HEK293 (cell line): Measurements from ENCODE around the gene SRSF11.

Experiments
- BCL11A ChIP-seq: fragments of 450-650 bp; formaldehyde crosslinking; IDR thresholded peaks from 2 replicates; pipeline ENCODE4 v1.5.1; 2016; ENCODE audit warnings: low read depth, missing biosample characterization, missing genetic modification characterization
- HOXC10 ChIP-seq: sonication (generic); formaldehyde crosslinking; IDR thresholded peaks from 2 replicates; pipeline ENCODE4 v1.8.1; 2023; ENCODE audit warnings: mild to moderate bottlenecking, missing genetic modification reagents
- MEIS1 ChIP-seq: sonication (generic); formaldehyde crosslinking; IDR thresholded peaks from 2 replicates; pipeline ENCODE4 v1.8.1; 2022; ENCODE audit warnings: missing genetic modification reagents, mild to moderate bottlenecking, borderline replicate concordance
- OVOL3 ChIP-seq: fragments of 450-650 bp; formaldehyde crosslinking; IDR thresholded peaks from 2 replicates; pipeline ENCODE4 v1.5.1; 2016; ENCODE audit warnings: missing biosample characterization, missing genetic modification characterization
- PRDM1 ChIP-seq: fragments of 450-650 bp; formaldehyde crosslinking; IDR thresholded peaks from 2 replicates; pipeline ENCODE4; 2016; ENCODE audit warnings: missing biosample characterization, missing genetic modification characterization
- ZBTB1 ChIP-seq: fragments of 450-650 bp; formaldehyde crosslinking; IDR thresholded peaks from 2 replicates; pipeline ENCODE4 v1.5.1; 2016; ENCODE audit warnings: missing biosample characterization, missing genetic modification characterization
- ZBTB20 ChIP-seq: fragments of 450-650 bp; formaldehyde crosslinking; IDR thresholded peaks from 2 replicates; pipeline ENCODE4 v1.5.1; 2016; ENCODE audit warnings: missing biosample characterization, missing genetic modification characterization
- ZBTB21 ChIP-seq: fragments of 450-650 bp; formaldehyde crosslinking; IDR thresholded peaks from 2 replicates; pipeline ENCODE4 v1.5.1; 2017; ENCODE audit warnings: missing biosample characterization, missing genetic modification characterization
- ZFP3 ChIP-seq: fragments of 450-650 bp; formaldehyde crosslinking; IDR thresholded peaks from 2 replicates; pipeline ENCODE4 v1.5.1; 2016; ENCODE audit warnings: low read depth, missing biosample characterization, missing genetic modification characterization
- ZFP37 ChIP-seq: fragments of 450-650 bp; formaldehyde crosslinking; IDR thresholded peaks from 2 replicates; pipeline ENCODE4 v1.5.1; 2016; ENCODE audit warnings: missing biosample characterization, missing genetic modification characterization
- ZIC2 ChIP-seq: fragments of 450-650 bp; formaldehyde crosslinking; IDR thresholded peaks from 2 replicates; pipeline ENCODE4 v1.5.1; 2016; ENCODE audit warnings: missing biosample characterization, missing genetic modification characterization
- ZNF10 ChIP-seq: fragments of 450-650 bp; formaldehyde crosslinking; IDR thresholded peaks from 2 replicates; pipeline ENCODE4 v1.5.1; 2017; ENCODE audit warnings: missing biosample characterization, missing genetic modification characterization
- ZNF132 ChIP-seq: fragments of 450-650 bp; formaldehyde crosslinking; IDR thresholded peaks from 2 replicates; pipeline ENCODE4 v1.5.1; 2017; ENCODE audit warnings: missing biosample characterization, missing genetic modification characterization, borderline replicate concordance
- ZNF24 ChIP-seq: fragments of 450-650 bp; formaldehyde crosslinking; IDR thresholded peaks from 2 replicates; pipeline ENCODE4 v1.5.1; 2016; ENCODE audit warnings: missing biosample characterization, missing genetic modification characterization
- ZNF266 ChIP-seq: fragments of 450-650 bp; formaldehyde crosslinking; IDR thresholded peaks from 2 replicates; pipeline ENCODE4 v1.5.1; 2016; ENCODE audit warnings: missing biosample characterization, missing genetic modification characterization, low read depth
- ZNF350 ChIP-seq: fragments of 450-650 bp; formaldehyde crosslinking; IDR thresholded peaks from 2 replicates; pipeline ENCODE4 v1.5.0; 2017; ENCODE audit warnings: missing biosample characterization, mild to moderate bottlenecking, missing genetic modification characterization
- ZNF391 ChIP-seq: fragments of 450-650 bp; formaldehyde crosslinking; IDR thresholded peaks from 2 replicates; pipeline ENCODE4 v1.5.1; 2016; ENCODE audit warnings: low read depth, missing biosample characterization, missing genetic modification characterization, borderline replicate concordance
- ZNF426 ChIP-seq: fragments of 450-650 bp; formaldehyde crosslinking; IDR thresholded peaks from 2 replicates; pipeline ENCODE4 v1.5.1; 2017; ENCODE audit warnings: missing biosample characterization, missing genetic modification characterization, mild to moderate bottlenecking, inconsistent platforms, moderate library complexity
- ZNF473 ChIP-seq: fragments of 450-650 bp; formaldehyde crosslinking; IDR thresholded peaks from 2 replicates; pipeline ENCODE4 v1.5.1; 2017; ENCODE audit warnings: missing biosample characterization, missing genetic modification characterization
- ZNF514 ChIP-seq: fragments of 450-650 bp; formaldehyde crosslinking; IDR thresholded peaks from 2 replicates; pipeline ENCODE4 v1.5.1; 2016; ENCODE audit warnings: missing biosample characterization, missing genetic modification characterization
- ZNF544 ChIP-seq: fragments of 450-650 bp; formaldehyde crosslinking; IDR thresholded peaks from 2 replicates; pipeline ENCODE4 v1.5.0; 2017; ENCODE audit warnings: missing biosample characterization, missing genetic modification characterization
- ZNF548 ChIP-seq: fragments of 450-650 bp; formaldehyde crosslinking; IDR thresholded peaks from 2 replicates; pipeline ENCODE4 v1.5.1; 2016; ENCODE audit warnings: missing biosample characterization, missing genetic modification characterization
- ZNF571 ChIP-seq: fragments of 450-650 bp; formaldehyde crosslinking; IDR thresholded peaks from 2 replicates; pipeline ENCODE4 v1.5.0; 2017; ENCODE audit warnings: missing biosample characterization, missing genetic modification characterization
- ZNF707 ChIP-seq: fragments of 450-650 bp; formaldehyde crosslinking; IDR thresholded peaks from 2 replicates; pipeline ENCODE4 v1.5.1; 2016; ENCODE audit warnings: missing biosample characterization, missing genetic modification characterization
- ZSCAN16 ChIP-seq: fragments of 450-650 bp; formaldehyde crosslinking; IDR thresholded peaks from 2 replicates; pipeline ENCODE4 v1.5.1; 2016; ENCODE audit warnings: missing biosample characterization, missing genetic modification characterization
- TF ChIP-seq, protein P1 (sequence below): fragments of 450-650 bp; formaldehyde crosslinking; IDR thresholded peaks from 2 replicates; pipeline ENCODE4 v1.5.1; 2017; ENCODE audit warnings: missing biosample characterization, missing genetic modification characterization
- TF ChIP-seq, protein P2 (sequence below): fragments of 450-650 bp; formaldehyde crosslinking; IDR thresholded peaks from 2 replicates; pipeline ENCODE4 v1.5.1; 2016; ENCODE audit warnings: missing biosample characterization, missing genetic modification characterization
- TF ChIP-seq, protein P3 (sequence below): fragments of 450-650 bp; formaldehyde crosslinking; IDR thresholded peaks from 2 replicates; pipeline ENCODE4 v1.5.1; 2016; ENCODE audit warnings: missing biosample characterization, missing genetic modification characterization
- TF ChIP-seq, protein P4 (sequence below): fragments of 450-650 bp; formaldehyde crosslinking; IDR thresholded peaks from 2 replicates; pipeline ENCODE4 v1.5.1; 2016; ENCODE audit warnings: missing biosample characterization, missing genetic modification characterization
- TF ChIP-seq, protein P5 (sequence below): fragments of 450-650 bp; formaldehyde crosslinking; IDR thresholded peaks from 2 replicates; pipeline ENCODE4 v1.5.1; 2016; ENCODE audit warnings: missing biosample characterization, missing genetic modification characterization
- TF ChIP-seq, protein P6 (sequence below): fragments of 450-650 bp; formaldehyde crosslinking; IDR thresholded peaks from 2 replicates; pipeline ENCODE4 v1.5.1; 2016; ENCODE audit warnings: missing biosample characterization, missing genetic modification characterization

The SRSF11 gene

DNA sequence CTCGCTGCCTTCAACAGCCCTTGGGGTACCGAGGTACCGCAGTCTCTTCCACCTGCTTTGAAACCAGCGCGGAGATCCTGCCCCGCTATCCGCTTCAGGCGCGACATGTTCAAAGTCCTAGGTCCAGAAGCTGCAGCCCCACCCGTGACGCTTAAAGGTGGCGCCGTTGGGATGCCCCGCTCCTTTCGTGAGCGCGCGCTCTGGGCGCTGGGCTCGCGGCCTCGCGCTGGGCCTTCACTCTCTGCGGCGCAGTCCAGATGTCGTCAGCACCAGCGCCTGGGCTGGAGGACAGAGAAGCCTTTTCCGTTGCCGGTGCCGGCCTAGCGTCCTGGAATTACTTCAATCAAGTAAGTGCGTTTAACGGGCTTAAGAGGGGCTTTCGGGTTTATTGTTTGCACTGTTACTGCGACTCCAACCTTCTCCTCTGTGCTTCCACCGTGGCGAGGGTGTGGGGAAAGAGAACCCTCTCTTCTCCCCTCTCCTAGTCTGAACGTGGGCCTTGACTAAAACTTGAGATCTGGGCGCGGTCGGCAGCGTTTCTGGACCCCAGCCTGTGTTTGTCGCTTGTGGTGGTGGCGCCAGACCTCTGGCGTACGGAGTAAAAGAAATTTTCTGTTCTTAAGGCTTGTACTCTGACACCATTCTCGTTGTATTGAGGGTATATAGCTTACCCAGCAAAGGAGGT lies 15.6 kb upstream of the SRSF11 start, which contains the start of gene LRRC40 (continued):
- TF ChIP-seq, protein P1, sequence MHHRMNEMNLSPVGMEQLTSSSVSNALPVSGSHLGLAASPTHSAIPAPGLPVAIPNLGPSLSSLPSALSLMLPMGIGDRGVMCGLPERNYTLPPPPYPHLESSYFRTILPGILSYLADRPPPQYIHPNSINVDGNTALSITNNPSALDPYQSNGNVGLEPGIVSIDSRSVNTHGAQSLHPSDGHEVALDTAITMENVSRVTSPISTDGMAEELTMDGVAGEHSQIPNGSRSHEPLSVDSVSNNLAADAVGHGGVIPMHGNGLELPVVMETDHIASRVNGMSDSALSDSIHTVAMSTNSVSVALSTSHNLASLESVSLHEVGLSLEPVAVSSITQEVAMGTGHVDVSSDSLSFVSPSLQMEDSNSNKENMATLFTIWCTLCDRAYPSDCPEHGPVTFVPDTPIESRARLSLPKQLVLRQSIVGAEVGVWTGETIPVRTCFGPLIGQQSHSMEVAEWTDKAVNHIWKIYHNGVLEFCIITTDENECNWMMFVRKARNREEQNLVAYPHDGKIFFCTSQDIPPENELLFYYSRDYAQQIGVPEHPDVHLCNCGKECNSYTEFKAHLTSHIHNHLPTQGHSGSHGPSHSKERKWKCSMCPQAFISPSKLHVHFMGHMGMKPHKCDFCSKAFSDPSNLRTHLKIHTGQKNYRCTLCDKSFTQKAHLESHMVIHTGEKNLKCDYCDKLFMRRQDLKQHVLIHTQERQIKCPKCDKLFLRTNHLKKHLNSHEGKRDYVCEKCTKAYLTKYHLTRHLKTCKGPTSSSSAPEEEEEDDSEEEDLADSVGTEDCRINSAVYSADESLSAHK (tag by site-specific recombination): no peak
- TF ChIP-seq ZNF24 (tag by site-specific recombination): peak; percentile 63; the same call in 1 of the 2 replicates
- no peak for TF ChIP-seq PRDM1 (tag by site-specific recombination)
- TF ChIP-seq ZNF391 (tag by site-specific recombination): peak; percentile 25; the same call in 1 of the 2 replicates
- no peak for TF ChIP-seq ZNF266
- no peak for TF ChIP-seq ZNF707 (tag by site-specific recombination)
- peak; percentile 14; the same call in 1 of the 2 replicates for TF ChIP-seq ZBTB20 (tag by site-specific recombination)
- no peak for TF ChIP-seq ZNF426
- no peak for TF ChIP-seq ZNF514 (tag by site-specific recombination)
- TF ChIP-seq ZBTB1 (tag by site-specific recombination): no peak
- TF ChIP-seq ZNF350: no peak
- no peak for TF ChIP-seq ZSCAN16 (tag by site-specific recombination)
- no peak for TF ChIP-seq OVOL3 (tag by site-specific recombination)
- TF ChIP-seq, protein P2, sequence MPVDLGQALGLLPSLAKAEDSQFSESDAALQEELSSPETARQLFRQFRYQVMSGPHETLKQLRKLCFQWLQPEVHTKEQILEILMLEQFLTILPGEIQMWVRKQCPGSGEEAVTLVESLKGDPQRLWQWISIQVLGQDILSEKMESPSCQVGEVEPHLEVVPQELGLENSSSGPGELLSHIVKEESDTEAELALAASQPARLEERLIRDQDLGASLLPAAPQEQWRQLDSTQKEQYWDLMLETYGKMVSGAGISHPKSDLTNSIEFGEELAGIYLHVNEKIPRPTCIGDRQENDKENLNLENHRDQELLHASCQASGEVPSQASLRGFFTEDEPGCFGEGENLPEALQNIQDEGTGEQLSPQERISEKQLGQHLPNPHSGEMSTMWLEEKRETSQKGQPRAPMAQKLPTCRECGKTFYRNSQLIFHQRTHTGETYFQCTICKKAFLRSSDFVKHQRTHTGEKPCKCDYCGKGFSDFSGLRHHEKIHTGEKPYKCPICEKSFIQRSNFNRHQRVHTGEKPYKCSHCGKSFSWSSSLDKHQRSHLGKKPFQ: no peak
- TF ChIP-seq BCL11A (tag by site-specific recombination): no peak
- TF ChIP-seq, protein P3, sequence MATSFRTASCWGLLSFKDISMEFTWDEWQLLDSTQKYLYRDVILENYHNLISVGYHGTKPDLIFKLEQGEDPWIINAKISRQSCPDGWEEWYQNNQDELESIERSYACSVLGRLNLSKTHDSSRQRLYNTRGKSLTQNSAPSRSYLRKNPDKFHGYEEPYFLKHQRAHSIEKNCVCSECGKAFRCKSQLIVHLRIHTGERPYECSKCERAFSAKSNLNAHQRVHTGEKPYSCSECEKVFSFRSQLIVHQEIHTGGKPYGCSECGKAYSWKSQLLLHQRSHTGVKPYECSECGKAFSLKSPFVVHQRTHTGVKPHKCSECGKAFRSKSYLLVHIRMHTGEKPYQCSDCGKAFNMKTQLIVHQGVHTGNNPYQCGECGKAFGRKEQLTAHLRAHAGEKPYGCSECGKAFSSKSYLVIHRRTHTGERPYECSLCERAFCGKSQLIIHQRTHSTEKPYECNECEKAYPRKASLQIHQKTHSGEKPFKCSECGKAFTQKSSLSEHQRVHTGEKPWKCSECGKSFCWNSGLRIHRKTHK: no peak
- TF ChIP-seq ZNF548 (tag by site-specific recombination): no peak
- 0 out of 2 replicates have a peak, but pooled peaks have one; percentile 37 for TF ChIP-seq ZBTB21 (tag by site-specific recombination)
- no peak for TF ChIP-seq ZNF571 (tag by site-specific recombination)
- no peak for TF ChIP-seq MEIS1 (CRISPR knock-in tag)
- TF ChIP-seq ZNF473 (tag by site-specific recombination): no peak
- TF ChIP-seq ZNF10 (tag by site-specific recombination): peak; percentile 69; the same call in 1 of the 2 replicates
- TF ChIP-seq ZNF544 (tag by site-specific recombination): no peak
- TF ChIP-seq ZFP37: peak; percentile 76
- TF ChIP-seq, protein P4, sequence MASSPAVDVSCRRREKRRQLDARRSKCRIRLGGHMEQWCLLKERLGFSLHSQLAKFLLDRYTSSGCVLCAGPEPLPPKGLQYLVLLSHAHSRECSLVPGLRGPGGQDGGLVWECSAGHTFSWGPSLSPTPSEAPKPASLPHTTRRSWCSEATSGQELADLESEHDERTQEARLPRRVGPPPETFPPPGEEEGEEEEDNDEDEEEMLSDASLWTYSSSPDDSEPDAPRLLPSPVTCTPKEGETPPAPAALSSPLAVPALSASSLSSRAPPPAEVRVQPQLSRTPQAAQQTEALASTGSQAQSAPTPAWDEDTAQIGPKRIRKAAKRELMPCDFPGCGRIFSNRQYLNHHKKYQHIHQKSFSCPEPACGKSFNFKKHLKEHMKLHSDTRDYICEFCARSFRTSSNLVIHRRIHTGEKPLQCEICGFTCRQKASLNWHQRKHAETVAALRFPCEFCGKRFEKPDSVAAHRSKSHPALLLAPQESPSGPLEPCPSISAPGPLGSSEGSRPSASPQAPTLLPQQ: peak; percentile 80
- TF ChIP-seq, protein P5, sequence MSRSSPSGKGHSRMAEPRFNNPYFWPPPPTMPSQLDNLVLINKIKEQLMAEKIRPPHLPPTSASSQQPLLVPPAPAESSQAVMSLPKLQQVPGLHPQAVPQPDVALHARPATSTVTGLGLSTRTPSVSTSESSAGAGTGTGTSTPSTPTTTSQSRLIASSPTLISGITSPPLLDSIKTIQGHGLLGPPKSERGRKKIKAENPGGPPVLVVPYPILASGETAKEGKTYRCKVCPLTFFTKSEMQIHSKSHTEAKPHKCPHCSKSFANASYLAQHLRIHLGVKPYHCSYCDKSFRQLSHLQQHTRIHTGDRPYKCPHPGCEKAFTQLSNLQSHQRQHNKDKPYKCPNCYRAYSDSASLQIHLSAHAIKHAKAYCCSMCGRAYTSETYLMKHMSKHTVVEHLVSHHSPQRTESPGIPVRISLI (tag by site-specific recombination): no peak
- TF ChIP-seq ZFP3 (tag by site-specific recombination): no peak
- TF ChIP-seq, protein P6, sequence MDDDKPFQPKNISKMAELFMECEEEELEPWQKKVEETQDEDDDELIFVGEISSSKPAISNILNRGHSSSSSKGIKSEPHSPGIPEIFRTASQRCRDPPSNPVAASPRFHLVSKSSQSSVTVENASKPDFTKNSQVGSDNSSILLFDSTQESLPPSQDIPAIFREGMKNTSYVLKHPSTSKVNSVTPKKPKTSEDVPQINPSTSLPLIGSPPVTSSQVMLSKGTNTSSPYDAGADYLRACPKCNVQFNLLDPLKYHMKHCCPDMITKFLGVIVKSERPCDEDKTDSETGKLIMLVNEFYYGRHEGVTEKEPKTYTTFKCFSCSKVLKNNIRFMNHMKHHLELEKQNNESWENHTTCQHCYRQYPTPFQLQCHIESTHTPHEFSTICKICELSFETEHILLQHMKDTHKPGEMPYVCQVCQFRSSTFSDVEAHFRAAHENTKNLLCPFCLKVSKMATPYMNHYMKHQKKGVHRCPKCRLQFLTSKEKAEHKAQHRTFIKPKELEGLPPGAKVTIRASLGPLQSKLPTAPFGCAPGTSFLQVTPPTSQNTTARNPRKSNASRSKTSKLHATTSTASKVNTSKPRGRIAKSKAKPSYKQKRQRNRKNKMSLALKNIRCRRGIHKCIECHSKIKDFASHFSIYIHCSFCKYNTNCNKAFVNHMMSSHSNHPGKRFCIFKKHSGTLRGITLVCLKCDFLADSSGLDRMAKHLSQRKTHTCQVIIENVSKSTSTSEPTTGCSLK (tag by site-specific recombination): no peak
- TF ChIP-seq ZNF132 (tag by site-specific recombination): no peak
- 0 out of 2 replicates have a peak, but pooled peaks have one; percentile 7 for TF ChIP-seq ZIC2 (tag by site-specific recombination)
- TF ChIP-seq HOXC10: no peak
